Measurements from ENCODE around the gene KIF1A.

KIF1A gene

GRCh38 chr2:240820607-240821428 is 799 bp upstream of the KIF1A start:
- peak overlapping the region; percentile 95 for H2AFZ ChIP-seq (ENCODE audit: low read depth, low read length)
- peaks cover 5% of the 10 kb centered on the region for H3K36me3 ChIP-seq (ENCODE audit: insufficient read depth, low read length)
- H3K9me3 ChIP-seq (ENCODE audit: low read length) = peaks cover 3% of the 10 kb centered on the region
- H3K4me3 ChIP-seq (ENCODE audit: low read length) = peak overlapping the region; percentile 89
- no peaks in the 10 kb centered on the region for H3K27me3 ChIP-seq (ENCODE audit: insufficient read depth, low read length)
- H3K4me1 ChIP-seq (ENCODE audit: insufficient read depth, low read length) = peaks cover 25% of the 10 kb centered on the region

GRCh38 chr2:240819126-240819857 is 727 bp downstream of the KIF1A start:
- H3K4me3 ChIP-seq (ENCODE audit: low read length) = peak overlapping the region; percentile 89
- H2AFZ ChIP-seq (ENCODE audit: low read depth, low read length) = no peak overlapping the region
- peaks cover 21% of the 10 kb centered on the region for H3K4me1 ChIP-seq (ENCODE audit: insufficient read depth, low read length)
- peaks cover 8% of the 10 kb centered on the region for H3K9me3 ChIP-seq (ENCODE audit: low read length)
- no peaks in the 10 kb centered on the region for H3K27me3 ChIP-seq (ENCODE audit: insufficient read depth, low read length)
- H3K36me3 ChIP-seq (ENCODE audit: insufficient read depth, low read length) = peaks cover 7% of the 10 kb centered on the region

- Histone ChIP-seq H3K4me3 (ENCODE audit: low read length) (peak overlapping the region; percentile 89), H3K9me3 (ENCODE audit: low read length) (peaks cover 13% of the 10 kb centered on the region), H3K4me1 (ENCODE audit: insufficient read depth, low read length) (peaks cover 21% of the 10 kb centered on the region), H3K36me3 (ENCODE audit: insufficient read depth, low read length) (peaks cover 7% of the 10 kb centered on the region), H3K27me3 (ENCODE audit: insufficient read depth, low read length) (no peaks in the 10 kb centered on the region), H2AFZ (ENCODE audit: low read depth, low read length) (no peak overlapping the region)
Measured at GRCh38 chr2:240818293-240819125, 1.5 kb downstream of the KIF1A start.

- H3K4me1 ChIP-seq (ENCODE audit: insufficient read depth, low read length) = peaks cover 21% of the 10 kb centered on the region
- H3K9me3 ChIP-seq (ENCODE audit: low read length) = peaks cover 20% of the 10 kb centered on the region
- no peaks in the 10 kb centered on the region for H3K27me3 ChIP-seq (ENCODE audit: insufficient read depth, low read length)
- no peak overlapping the region for H3K4me3 ChIP-seq (ENCODE audit: low read length)
- no peak overlapping the region for H2AFZ ChIP-seq (ENCODE audit: low read depth, low read length)
- H3K36me3 ChIP-seq (ENCODE audit: insufficient read depth, low read length) = peaks cover 12% of the 10 kb centered on the region
Measured at GRCh38 chr2:240817496-240818292, 2.3 kb downstream of the KIF1A start.

- H3K36me3 ChIP-seq (ENCODE audit: insufficient read depth, low read length) = peaks cover 21% of the 10 kb centered on the region
- no peaks in the 10 kb centered on the region for H3K27me3 ChIP-seq (ENCODE audit: insufficient read depth, low read length)
- H3K4me1 ChIP-seq (ENCODE audit: insufficient read depth, low read length) = peaks cover 21% of the 10 kb centered on the region
- no peak overlapping the region for H3K4me3 ChIP-seq (ENCODE audit: low read length)
- no peak overlapping the region for H2AFZ ChIP-seq (ENCODE audit: low read depth, low read length)
- peaks cover 28% of the 10 kb centered on the region for H3K9me3 ChIP-seq (ENCODE audit: low read length)
Measured at GRCh38 chr2:240816584-240817495, 3.2 kb downstream of the KIF1A start.

GRCh38 chr2:240815761-240816583 is 4.0 kb downstream of the KIF1A start:
- no peaks in the 10 kb centered on the region for H3K27me3 ChIP-seq (ENCODE audit: insufficient read depth, low read length)
- H3K9me3 ChIP-seq (ENCODE audit: low read length) = peaks cover 34% of the 10 kb centered on the region
- H3K36me3 ChIP-seq (ENCODE audit: insufficient read depth, low read length) = peaks cover 27% of the 10 kb centered on the region
- H2AFZ ChIP-seq (ENCODE audit: low read depth, low read length) = no peak overlapping the region
- peaks cover 13% of the 10 kb centered on the region for H3K4me1 ChIP-seq (ENCODE audit: insufficient read depth, low read length)
- no peak overlapping the region for H3K4me3 ChIP-seq (ENCODE audit: low read length)

GRCh38 chr2:240814946-240815760 is 4.9 kb downstream of the KIF1A start:
- Histone ChIP-seq H3K27me3 (ENCODE audit: insufficient read depth, low read length) (no peaks in the 10 kb centered on the region), H2AFZ (ENCODE audit: low read depth, low read length) (no peak overlapping the region), H3K36me3 (ENCODE audit: insufficient read depth, low read length) (peaks cover 35% of the 10 kb centered on the region), H3K9me3 (ENCODE audit: low read length) (peaks cover 38% of the 10 kb centered on the region), H3K4me3 (ENCODE audit: low read length) (no peak overlapping the region), H3K4me1 (ENCODE audit: insufficient read depth, low read length) (peaks cover 11% of the 10 kb centered on the region)

- Histone ChIP-seq H3K4me3 (ENCODE audit: low read length) (no peak overlapping the region), H2AFZ (ENCODE audit: low read depth, low read length) (no peak overlapping the region), H3K4me1 (ENCODE audit: insufficient read depth, low read length) (peaks cover 11% of the 10 kb centered on the region), H3K36me3 (ENCODE audit: insufficient read depth, low read length) (peaks cover 35% of the 10 kb centered on the region), H3K27me3 (ENCODE audit: insufficient read depth, low read length) (no peaks in the 10 kb centered on the region), H3K9me3 (ENCODE audit: low read length) (peaks cover 39% of the 10 kb centered on the region)
Measured at GRCh38 chr2:240814280-240814679, 5.7 kb downstream of the KIF1A start.

- Histone ChIP-seq H3K4me3 (ENCODE audit: low read length) (no peak overlapping the region), H3K9me3 (ENCODE audit: low read length) (peaks cover 42% of the 10 kb centered on the region), H3K36me3 (ENCODE audit: insufficient read depth, low read length) (peaks cover 35% of the 10 kb centered on the region), H2AFZ (ENCODE audit: low read depth, low read length) (no peak overlapping the region), H3K4me1 (ENCODE audit: insufficient read depth, low read length) (peaks cover 3% of the 10 kb centered on the region), H3K27me3 (ENCODE audit: insufficient read depth, low read length) (no peaks in the 10 kb centered on the region)
Measured at GRCh38 chr2:240813231-240813921, 6.6 kb downstream of the KIF1A start.

GRCh38 chr2:240812721-240813120 is 7.3 kb downstream of the KIF1A start:
- Histone ChIP-seq H3K4me1 (ENCODE audit: insufficient read depth, low read length) (no peaks in the 10 kb centered on the region), H3K4me3 (ENCODE audit: low read length) (no peak overlapping the region), H2AFZ (ENCODE audit: low read depth, low read length) (no peak overlapping the region), H3K9me3 (ENCODE audit: low read length) (peaks cover 42% of the 10 kb centered on the region), H3K27me3 (ENCODE audit: insufficient read depth, low read length) (no peaks in the 10 kb centered on the region), H3K36me3 (ENCODE audit: insufficient read depth, low read length) (peaks cover 37% of the 10 kb centered on the region)

Measured in neuron (in vitro differentiated cells).